Endometrium (tissue), 2 donors: Measurements from ENCODE around the gene SYNE2.
"Not testable (repeated sequence)": the region's sequence is repeated elsewhere in the genome, so short reads cannot be mapped to it uniquely, and the experiment has no call there.

Experiments
- FAIRE-seq: peaks from 2 replicates; lab custom pipeline; 2012; peaks lifted over from hg19 to GRCh38; lab: Jason Lieb, UNC
- donor health status: control.
- donor health status: control.

The SYNE2 gene, protein sequence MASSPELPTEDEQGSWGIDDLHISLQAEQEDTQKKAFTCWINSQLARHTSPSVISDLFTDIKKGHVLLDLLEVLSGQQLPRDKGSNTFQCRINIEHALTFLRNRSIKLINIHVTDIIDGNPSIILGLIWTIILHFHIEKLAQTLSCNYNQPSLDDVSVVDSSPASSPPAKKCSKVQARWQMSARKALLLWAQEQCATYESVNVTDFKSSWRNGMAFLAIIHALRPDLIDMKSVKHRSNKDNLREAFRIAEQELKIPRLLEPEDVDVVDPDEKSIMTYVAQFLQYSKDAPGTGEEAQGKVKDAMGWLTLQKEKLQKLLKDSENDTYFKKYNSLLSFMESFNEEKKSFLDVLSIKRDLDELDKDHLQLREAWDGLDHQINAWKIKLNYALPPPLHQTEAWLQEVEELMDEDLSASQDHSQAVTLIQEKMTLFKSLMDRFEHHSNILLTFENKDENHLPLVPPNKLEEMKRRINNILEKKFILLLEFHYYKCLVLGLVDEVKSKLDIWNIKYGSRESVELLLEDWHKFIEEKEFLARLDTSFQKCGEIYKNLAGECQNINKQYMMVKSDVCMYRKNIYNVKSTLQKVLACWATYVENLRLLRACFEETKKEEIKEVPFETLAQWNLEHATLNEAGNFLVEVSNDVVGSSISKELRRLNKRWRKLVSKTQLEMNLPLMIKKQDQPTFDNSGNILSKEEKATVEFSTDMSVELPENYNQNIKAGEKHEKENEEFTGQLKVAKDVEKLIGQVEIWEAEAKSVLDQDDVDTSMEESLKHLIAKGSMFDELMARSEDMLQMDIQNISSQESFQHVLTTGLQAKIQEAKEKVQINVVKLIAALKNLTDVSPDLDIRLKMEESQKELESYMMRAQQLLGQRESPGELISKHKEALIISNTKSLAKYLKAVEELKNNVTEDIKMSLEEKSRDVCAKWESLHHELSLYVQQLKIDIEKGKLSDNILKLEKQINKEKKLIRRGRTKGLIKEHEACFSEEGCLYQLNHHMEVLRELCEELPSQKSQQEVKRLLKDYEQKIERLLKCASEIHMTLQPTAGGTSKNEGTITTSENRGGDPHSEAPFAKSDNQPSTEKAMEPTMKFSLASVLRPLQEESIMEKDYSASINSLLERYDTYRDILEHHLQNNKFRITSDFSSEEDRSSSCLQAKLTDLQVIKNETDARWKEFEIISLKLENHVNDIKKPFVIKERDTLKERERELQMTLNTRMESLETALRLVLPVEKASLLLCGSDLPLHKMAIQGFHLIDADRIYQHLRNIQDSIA (N-terminal part only)

DNA sequence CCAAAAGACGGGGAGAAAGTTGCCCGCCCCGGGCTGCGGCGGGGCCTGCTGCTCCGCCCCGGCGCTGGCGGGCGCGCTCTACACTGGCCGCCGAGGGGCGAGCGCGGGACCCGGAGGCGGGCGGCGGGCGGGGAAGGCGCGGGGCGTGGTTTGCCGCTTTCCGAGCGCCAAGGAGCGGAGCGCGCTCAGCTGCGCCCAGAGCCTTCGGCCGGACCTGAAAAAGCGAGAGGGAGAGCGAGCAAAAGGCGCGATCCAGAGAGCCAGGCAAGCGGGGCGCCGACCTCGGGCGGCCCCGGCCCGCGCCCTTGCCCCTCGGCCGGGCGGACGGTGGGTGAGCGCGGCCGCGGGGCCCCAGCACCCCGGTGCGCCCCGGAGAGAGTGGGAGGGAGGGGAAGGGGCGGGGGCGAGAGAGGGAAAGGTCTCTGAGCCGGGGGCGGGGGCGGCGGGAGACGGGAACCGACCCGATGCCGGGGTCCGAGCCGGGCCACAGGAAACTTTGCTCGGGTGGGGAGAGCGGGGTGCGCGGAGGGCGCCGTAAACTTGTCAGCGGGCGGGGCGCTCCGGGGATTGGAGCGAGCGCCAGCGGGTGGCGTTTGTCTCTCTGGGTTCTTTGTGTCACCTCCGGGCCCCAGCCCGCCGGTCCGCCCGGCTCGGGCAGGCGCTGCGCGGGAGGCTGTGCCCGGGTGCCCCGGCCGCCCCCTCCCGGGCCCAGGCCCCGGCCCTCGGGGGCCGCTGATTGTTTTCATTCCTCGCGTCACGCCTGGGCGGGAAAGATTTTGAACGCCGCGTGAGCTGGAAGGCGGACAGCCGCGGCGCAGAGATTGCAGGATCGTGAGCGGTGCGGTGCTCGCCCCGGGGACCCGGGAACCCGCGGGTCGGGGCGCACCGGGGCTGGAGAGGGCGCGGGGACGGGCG, at the start of gene SYNE2:
Gene SYNE2 (plus strand): TSS at position 188 of the 915 bp plus-strand sequence. CDS start 56,145 bp downstream, outside the sequence.
- no peak for FAIRE-seq

DNA sequence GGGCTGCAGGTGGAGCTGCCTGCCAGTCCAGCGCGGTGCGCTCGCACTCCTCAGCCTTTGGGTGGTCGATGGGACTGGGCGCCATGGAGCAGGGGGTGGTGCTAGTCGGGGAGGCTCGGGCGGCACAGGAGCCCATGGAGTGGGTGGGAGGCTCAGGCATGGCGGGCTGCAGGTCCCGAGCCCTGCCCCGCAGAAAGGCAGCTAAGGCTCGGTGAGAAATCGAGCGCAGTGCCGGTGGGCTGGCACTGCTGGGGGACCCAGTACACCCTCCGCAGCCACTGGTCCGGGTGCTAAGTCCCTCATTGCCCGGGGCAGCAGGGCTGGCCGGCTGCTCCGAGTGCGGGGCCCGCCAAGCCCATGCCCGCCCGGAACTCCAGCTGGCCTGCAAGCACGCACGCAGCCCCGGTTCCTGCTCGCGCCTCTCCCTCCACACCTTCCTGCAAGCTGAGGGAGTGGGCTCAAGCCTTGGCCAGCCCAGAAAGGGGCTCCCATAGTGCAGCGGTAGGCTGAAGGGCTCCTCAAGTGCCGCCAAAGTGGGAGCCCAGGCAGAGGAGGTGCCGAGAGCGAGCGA, 49.5 kb upstream of the SYNE2 start:
- not testable (repeated sequence) for FAIRE-seq

DNA sequence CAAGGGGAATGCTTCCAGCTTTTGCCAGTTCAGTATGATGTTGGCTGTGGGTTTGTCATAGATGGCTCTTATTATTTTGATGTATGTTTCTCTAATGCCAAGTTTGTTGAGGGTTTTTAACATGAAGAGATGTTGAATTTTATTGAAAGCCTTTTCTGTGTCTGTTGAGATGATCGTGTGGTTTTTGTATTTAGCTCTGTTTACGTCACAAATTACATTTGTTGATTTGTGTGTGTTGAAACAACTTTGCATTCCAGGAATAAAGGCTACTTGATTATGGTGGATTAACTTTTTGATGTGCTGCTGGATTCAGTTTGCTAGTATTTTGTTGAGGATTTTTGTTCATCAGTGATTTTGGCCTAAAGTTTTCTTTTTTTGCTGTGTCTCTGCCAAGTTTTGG, 46.7 kb upstream of the SYNE2 start:
- FAIRE-seq: not testable (repeated sequence)

DNA sequence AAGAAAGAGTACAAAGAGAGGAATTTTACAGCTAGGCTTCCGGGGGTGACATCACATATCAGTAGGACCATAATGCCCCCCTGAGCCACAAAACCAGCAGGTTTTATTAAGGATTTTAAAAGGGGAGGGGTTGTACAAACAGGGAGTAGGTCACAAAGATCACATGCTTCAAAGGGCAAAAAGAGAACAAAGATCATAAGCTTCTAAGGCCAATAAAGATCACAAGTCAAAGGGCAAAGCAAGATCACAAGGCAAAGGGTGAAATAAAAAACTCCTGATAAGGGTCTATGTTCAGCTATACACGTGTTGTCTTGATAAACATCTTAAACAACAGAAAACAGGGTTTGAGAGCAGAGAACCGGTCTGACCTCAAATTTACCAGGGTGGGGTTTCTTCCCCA, 41.1 kb upstream of the SYNE2 start:
- not testable (repeated sequence) for FAIRE-seq

DNA sequence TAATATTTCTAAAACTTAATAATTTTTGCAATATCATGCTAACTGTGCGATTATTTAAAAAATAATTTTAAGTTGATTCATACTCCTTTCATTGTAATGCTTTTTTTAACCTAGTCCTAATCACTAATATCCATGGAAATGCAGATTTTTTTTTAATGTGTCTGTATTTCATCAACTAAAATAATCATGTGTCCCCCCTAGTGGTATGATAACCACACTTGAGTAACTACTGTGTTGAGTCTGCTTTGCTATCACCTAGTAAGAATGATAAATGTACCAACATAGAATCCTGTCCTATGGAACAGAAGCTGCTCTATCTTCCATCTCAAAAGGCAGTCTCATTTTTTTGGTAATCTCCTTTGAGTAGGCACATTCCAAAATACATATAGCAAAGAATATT, 19.1 kb upstream of the SYNE2 start:
- FAIRE-seq: no peak

DNA sequence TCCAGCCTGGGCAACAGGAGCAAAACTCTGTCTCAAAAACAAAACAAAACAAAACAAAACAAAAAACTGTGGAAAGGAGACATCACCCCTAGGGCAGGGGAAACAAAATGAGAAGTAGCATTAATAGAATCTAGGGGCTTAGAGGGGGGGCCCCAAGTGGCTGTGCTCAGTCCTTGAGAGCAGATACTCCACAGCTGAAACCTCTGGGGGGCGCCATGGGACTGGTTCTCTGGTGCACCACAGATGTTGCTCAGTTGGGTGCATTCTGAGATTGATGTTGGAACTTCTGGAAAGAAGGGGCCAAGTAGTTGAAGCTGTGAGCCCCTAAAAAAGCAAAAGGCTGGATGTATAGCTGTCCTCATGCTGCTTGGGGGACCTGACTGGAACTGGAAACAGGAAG, 11.8 kb upstream of the SYNE2 start:
- no peak for FAIRE-seq

DNA sequence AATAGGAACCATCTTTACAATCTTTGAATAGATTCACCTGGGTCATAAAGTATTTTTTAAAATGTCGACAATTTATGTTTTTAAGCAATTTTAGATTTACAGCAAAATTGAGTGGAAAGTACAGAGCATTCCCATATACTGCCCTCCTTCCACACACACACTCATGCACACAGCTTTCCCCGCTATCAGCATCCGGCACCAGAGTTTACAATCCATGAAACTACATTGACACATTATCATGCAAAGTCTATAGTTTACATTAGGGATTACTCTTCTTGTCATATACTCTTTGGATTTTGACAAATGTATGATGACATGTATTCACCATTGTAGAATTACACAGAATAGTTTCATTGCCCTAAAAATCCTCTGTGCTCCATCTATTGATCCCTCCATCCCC, 9.0 kb upstream of the SYNE2 start:
- FAIRE-seq: no peak

DNA sequence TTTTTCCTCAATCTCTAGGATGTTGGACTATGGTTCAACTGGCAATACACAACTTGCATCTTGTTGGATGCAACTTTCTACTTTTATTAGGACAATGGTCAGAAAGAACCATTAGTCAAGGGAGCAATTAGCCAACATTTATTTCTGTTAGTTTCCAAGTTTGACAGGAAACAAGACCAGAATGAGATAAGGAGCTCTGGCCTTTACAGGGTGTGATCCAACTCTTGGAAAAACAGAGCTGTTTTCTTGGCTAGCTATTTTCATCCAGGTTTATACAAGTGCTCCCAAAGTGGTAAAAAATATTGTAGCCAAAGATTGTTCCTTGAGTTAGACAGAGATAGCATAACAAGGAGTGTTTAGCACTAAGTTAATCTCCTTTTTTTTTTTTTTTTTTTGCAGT, 3.9 kb upstream of the SYNE2 start:
- no peak for FAIRE-seq

DNA sequence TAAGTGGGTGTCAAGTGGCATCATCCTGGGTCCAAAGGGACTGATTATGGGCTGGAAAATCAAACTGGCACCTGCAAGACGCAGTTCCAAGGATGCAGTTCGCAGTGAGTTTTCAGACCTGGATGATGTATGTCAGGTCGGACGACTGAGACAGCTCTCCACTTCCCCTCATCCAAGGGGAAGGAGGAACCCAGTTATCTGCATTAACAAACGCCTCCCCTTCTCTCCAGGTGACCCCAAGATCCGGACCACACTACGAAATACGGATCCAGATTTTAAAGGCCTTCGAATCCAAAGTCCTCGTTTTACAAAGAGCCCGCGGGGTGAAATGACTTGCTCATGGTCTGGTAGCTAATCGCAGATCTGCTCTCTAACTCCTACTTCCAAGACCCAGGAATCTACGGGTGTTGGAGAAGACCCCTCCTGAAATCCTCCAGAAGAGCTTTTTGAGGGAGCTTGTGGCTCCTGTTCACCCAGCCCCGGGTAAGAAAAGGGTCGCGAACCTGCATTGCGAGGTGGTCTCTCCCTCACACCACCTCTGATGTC, 460 bp upstream of the SYNE2 start:
- no peak for FAIRE-seq

DNA sequence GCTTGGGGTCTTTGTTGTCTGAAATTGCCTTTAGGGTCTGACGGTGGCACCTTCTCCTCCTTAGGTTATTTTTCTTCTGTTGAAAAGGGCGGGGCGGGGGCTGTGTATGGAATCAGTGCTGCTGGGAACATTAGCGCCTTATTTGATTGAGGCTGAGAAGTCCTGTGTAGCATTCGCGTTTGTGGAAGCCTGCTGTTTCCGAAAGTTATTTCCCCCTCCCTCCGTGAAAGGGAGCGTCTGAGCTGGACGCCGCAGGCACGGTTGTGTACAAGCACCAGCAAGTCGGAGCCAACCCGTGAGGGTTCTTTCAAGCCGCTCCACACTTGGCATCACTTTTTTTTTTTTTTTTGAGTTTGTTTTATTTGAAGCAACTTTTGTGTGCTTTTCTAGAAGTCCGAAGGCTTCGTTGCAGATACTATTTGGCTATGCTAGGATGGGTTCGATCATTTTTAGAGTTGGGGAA, 1.1 kb downstream of the SYNE2 start:
- FAIRE-seq: no peak

DNA sequence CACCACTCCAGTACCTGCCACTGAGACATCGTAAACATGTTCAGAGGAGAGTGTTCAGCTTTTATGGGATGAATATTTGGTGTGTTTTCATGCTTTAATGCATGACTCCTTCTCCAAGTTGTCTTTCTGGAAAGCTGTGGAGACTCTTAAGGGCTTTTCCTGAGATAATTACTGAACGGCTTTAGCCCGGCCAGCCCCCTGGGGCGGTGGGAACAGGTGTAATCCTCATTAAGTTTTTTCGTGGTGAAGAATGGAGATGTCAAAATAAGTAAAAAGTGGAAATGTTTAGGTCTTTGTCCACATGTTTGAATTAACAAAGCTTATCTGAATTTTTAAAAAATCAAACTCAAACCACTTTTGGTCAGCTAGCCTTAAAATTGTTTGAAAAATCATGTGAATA, 1.5 kb downstream of the SYNE2 start:
- FAIRE-seq: no peak

DNA sequence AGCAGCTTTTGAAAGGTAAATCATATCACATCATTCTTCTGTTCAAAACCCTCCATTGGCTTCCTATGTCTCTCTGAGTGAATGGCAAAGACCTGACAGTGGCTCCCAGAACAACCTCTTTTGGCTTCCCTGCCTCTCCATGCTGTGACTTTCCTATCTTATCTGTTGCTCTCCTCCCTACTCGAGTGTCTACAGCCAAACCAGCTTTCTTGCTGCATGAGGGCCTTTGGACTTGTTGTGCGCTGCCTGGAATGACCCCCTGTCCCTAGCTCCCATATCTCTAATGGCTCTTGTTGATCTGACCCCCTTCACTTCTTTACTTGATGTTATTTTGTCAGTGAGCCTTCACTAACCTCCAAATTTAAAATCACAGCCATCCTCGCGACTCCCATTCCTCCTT, 2.5 kb downstream of the SYNE2 start:
- FAIRE-seq: no peak

DNA sequence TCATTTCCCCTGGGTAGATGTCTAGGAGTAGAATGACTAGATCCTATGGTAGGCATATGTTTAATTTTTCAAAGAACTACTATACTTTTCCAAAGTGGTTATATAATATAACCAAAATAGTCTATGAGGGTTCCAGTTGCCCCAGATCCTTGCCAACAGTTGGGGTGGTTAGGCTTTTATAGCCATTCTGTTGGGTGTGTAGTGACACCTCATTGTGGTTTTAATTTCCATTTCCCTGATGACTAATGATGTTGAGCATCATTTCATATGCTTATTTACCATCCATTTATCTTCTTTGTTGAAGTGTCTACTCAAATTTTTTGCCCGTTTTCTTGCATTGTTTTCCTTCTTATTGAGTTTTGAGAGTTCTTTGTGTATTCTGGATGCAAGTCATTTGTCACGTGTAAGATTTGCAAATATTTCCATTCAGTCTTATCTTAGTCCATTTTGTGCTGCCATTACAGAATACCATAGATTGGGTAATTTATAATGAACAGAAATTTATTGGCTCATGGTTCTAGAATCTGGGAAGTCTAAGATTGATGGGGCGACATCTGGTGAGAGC, 4.7 kb downstream of the SYNE2 start:
- no peak for FAIRE-seq

DNA sequence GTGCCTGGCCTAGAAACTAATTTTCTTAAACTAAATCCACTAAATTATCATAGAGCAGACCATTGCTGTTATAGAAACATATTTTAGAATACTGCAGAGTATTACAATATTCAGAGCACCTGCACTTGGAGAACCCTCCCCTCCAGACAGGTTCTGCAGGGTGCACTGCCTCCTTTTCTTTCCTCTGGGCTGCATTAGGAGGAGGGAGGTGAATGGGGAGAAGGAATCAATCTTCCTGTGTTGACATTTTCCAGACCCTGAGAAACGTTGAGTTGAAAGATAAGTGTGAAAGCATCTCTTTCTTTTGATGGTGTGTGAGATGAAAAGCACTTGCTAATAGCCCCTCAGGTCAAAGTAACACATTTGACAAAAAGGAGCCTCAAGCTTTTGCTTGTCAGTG, 7.3 kb downstream of the SYNE2 start:
- FAIRE-seq: no peak

DNA sequence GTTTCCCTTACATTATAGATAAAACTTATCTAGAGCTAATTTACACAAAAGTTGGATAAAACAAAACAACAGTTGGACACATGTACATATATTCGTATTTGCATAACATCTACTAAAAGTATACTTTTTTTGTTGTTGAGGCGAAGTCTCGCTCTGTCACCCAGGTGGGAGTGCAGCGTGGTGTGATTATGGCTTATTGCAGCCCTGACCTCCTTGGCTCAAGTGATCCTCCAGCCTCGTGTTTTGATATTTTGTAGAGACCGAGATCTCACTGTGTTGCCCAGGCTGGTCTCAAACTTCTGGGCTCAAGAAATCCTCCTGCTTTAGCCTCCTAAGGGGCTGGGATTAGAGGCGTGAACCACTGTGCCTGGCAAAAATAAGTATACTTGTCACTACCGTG, 9.4 kb downstream of the SYNE2 start:
- no peak for FAIRE-seq

DNA sequence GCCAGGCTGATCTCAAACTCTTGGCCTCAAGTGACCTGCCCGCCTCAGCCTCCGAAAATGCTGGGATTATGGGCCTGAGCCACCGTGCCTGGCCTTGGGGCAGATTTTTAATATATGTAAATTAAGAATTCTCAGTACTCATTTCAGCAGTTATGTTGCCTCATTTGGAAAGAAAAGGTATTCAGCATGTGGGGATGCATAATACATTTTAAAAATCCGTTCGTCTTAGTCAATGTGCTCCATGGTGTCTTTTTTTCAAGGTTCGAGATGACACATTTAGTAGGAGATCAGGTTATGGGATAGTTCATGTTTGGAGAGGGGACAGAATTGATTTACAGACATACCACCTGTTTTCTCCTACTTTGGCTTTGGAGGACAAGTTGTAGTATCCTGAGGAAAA, 10.2 kb downstream of the SYNE2 start:
- FAIRE-seq: no peak

DNA sequence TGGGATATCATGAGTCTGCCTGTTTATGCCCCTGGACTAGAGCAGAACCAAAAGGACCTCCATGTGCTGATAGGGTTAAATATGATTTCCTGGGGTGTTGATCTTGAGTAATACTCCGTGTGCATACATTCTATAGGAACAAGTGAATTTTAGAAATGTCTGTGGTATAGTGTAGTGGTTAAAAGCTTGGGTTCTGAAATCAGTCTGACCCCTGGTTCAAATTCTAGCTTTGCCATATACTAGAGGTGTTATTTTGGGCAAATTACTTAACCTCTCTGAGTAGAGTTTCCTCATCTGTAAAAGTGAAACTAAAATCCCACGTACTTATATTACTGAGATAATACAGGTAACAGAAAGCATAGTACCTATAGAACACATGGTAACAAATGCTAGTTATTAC, 12.0 kb downstream of the SYNE2 start:
- FAIRE-seq: not testable (repeated sequence)

DNA sequence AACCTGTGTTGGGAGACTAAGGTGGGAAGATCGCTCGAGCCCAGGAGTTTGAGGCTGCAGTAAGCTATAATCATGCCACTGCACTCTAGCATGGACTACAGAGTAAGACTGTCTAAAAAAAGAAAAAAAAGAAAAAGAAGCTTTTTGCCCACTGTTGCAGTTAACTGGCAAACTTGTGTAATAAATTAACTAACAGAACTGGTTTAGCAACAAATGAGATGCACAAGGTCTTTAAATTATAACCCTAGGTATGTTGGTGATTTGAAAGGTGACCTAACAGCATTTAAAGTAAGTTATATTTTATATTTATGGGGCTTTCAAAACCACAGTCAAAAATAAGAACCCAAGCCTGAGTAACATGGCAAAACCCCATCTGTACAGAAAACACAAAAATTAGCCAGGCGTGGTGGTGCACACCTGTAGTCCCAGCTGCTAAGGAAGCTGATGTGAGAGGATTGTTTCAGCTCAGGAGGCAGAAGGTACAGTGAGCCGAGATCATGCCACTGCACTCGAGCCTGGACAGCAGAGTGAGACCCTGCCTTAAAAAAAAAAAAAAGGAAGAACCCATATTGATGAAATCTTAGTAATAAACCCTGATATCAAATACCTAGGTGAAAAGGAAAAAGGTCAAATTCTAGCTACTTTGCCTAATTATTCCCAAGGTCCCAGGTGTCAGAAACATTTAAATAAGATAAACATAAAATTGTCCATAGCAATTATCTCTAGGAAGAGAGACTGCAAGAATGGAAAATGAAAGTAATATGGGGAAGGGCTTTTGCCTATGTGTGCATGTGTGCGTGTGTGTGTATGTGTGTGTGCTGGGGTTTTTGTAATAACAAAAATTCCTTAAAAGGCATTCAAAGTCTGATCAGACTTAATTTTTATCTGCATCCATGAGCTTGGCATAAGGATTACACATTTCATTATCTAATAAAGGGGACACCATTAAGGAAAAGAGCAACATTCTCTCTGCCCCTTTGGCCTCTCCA, 15.4 kb downstream of the SYNE2 start:
- FAIRE-seq: no peak
